Testis (tissue), 2 donors: ENCODE measurements around the gene BRAP.
"Not testable (repeated sequence)": the region's sequence is repeated elsewhere in the genome, so short reads cannot be mapped to it uniquely, and the experiment has no call there.

ENCODE experiments used
- CTCF ChIP-seq, 3 experiments: fragments of 450-650 bp in 2 of 3; fragments of 200-600 bp in 1 of 3; sonication (generic) in 1 of 3; IDR thresholded peaks; one replicate each; pipeline ENCODE4 v1.5.1; 2016 to 2019; ENCODE audit warnings: antibody characterized with exemption in 3 of 3, mild to moderate bottlenecking in 2 of 3, moderate library complexity in 1 of 3
- POLR2A ChIP-seq: fragments of 450-650 bp; IDR thresholded peaks from one replicate; pipeline ENCODE4 v1.6.1; 2017; ENCODE audit warnings: antibody characterized with exemption, mild to moderate bottlenecking, moderate library complexity

GRCh38 chr12:111617841-111618240 is 67.9 kb downstream of the BRAP start:
- TF ChIP-seq CTCF (IDR thresholded peaks at IDR 0.05); POLR2A: not testable (repeated sequence)
